ENCODE results near the gene VIT.
"Not testable (repeated sequence)": the region's sequence is repeated elsewhere in the genome, so short reads cannot be mapped to it uniquely, and the experiment has no call there.

VIT gene

GRCh38 chr2:36677996-36678605 lies 18.4 kb upstream of the VIT start:
- no peak for DNase-seq (ENCODE audit: extremely low read depth in 1 of 2, low read depth in 1 of 2)

GRCh38 chr2:36678856-36679255 lies 17.7 kb upstream of the VIT start:
- no peak for DNase-seq (ENCODE audit: extremely low read depth in 1 of 2, low read depth in 1 of 2)

DNA sequence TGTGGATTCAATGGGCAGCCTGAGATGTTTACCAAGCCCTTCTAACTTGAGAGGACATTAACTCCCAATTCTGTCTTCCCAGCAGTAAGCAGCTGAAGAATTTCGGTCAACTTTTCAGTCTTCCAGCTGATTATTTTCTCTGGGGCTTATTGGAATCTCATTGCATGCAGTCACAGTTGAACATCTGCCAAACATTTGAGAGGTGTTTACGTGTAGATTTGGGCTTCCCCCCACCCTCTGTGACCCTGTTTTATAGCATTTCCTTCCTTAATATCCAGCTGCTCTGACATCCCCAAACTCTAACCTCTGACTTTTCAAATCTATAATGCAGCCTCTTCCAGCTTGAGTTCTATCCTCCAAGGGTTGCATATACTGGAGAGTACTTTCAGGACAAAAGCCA lies 16.5 kb upstream of the VIT start:
- DNase-seq (ENCODE audit: extremely low read depth in 1 of 2, low read depth in 1 of 2) = no peak

DNA sequence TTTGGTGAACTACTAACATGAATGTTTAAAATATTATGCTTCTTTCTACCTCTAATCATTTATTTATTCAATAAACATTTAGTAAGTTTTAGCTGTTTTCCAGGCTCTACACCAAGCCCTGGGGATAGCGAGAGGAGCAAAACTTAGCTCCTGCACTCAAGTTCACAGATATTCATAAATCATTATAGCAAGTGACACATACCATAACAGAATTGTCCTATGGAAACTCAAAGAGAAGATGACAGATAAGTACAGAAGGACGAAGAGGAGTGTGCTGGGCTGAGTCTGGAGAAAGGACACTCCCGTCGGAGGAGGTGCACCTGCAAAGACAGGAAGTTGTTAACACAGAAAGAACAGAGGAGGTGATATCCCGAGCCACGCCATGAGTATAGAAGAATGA lies 13.9 kb upstream of the VIT start:
- no peak for DNase-seq (ENCODE audit: extremely low read depth in 1 of 2, low read depth in 1 of 2)

GRCh38 chr2:36683002-36683401 lies 13.5 kb upstream of the VIT start:
- DNase-seq (ENCODE audit: extremely low read depth in 1 of 2, low read depth in 1 of 2) = no peak

DNA sequence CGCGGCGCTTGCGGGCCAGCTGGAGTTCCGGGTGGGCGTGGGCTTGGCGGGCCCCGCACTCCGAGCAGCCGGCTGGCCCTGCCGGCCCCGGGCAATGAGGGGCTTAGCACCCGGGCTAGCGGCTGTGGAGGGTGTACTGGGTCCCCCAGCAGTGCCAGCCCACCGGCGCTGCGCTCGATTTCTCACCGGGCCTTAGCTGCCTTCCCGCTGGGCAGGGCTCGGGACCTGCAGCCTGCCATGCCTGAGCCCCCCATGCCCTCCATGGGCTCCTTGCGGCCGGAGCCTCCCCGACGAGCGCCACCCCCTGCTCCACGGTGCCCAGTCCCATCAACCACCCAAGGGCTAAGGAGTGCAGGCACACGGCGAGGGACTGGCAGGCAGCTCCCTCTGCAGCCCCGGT lies 8.2 kb upstream of the VIT start:
- not testable (repeated sequence) for DNase-seq (ENCODE audit: extremely low read depth in 1 of 2, low read depth in 1 of 2)

- DNase-seq (ENCODE audit: extremely low read depth in 1 of 2, low read depth in 1 of 2) = not testable (repeated sequence)
These were observed 7.5 kb upstream of the VIT start for GRCh38 chr2:36689013-36689412.

DNA sequence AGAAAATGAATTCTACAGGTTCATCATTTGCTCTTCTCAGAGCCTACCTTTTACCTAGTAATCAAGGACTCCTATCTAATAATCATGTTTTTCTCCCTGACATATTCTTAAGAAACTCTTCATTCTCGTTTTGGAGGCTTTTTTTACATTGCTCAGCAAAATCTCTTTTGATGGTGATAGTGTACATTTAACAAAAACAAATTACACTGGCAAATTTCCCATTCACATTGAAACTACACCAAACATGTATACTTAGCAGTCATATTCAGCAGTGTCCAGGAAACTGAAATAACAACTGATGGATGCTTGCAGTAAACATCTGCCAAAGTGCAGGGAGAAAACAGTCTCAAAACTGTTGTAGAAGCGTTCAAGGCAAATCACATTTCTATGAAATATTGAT lies 4.4 kb upstream of the VIT start:
- DNase-seq (ENCODE audit: extremely low read depth in 1 of 2, low read depth in 1 of 2) = no peak

DNA sequence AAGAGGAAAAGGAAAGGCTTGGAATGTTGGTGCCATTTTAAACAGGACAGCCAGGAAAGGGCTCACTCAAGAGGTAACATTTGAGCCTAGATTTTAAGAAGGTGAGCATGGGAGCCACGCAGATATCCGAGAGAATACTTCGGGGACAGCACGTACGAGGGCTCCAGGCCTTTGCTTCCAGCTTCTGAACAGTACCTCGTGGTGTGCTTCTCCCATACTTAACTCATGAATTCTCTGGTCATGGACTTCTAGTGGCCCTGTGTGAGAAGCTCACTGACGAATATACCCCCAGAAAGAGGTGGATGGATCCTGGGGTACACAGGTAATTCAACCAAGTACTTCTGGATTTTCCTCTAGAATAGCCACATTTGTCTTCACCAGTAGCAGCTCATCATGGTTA lies 2.7 kb upstream of the VIT start:
- DNase-seq (ENCODE audit: extremely low read depth in 1 of 2, low read depth in 1 of 2) = no peak

DNA sequence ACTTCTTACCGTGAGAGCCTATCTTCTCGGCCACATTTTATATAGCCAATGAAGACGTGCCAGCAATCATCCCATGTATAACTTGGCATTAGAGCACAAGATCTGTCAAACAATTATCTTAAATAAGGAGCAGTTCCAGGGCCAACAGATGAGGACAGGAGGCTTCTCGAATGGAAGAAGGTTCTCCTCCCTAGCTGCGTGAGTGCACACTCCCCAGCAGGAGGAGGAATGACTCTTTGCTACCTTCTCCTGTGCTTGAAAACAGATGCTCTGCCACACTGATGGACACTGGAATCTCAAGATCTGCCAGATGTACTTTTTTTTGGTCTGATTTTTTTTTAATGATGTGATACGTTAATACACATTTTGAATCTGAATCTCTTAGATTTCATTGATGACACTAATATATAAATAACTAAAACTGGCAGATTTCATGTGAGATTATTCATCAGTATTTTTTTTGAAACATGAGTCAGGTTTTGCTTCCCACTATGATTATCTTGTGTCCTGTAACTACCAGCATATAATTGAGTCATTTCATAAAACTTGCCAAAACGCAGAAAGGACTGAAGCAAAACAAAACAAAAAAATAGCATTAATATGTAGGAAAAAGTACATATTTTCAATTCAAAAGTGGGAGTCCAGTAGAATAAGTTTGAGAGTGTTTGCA lies 626 bp upstream of the VIT start:
- no peak for DNase-seq (ENCODE audit: extremely low read depth in 1 of 2, low read depth in 1 of 2)

GRCh38 chr2:36697424-36698066 lies 1.0 kb downstream of the VIT start:
- no peak for DNase-seq (ENCODE audit: extremely low read depth in 1 of 2, low read depth in 1 of 2)

GRCh38 chr2:36698993-36699392 lies 2.5 kb downstream of the VIT start:
- no peak for DNase-seq (ENCODE audit: extremely low read depth in 1 of 2, low read depth in 1 of 2)

- DNase-seq (ENCODE audit: extremely low read depth in 1 of 2, low read depth in 1 of 2) = no peak
These were observed 3.8 kb downstream of the VIT start for GRCh38 chr2:36700311-36700710.

DNA sequence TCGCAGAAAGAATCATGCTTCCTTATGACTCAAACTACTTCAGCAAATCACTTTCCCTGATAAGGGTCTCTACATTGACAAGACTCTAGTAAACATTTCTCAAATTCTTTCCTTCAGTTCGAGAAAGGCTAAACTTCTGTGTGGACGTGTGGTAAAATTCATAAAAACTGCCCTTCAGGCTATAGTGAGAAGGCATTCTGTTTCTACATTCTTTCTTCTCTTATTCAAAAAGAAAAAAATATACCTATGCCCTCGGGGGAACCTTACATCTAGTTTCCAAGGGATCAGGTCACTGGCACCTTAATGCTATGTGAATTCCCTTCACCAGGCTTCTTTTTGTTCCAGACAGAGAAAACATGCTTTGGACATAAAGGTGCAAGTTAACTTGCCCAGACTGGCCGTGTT lies 4.9 kb downstream of the VIT start:
- no peak for DNase-seq (ENCODE audit: extremely low read depth in 1 of 2, low read depth in 1 of 2)

GRCh38 chr2:36701918-36702317 lies 5.4 kb downstream of the VIT start:
- no peak for DNase-seq (ENCODE audit: extremely low read depth in 1 of 2, low read depth in 1 of 2)

- no peak for DNase-seq (ENCODE audit: extremely low read depth in 1 of 2, low read depth in 1 of 2)
These were observed 6.3 kb downstream of the VIT start for GRCh38 chr2:36702781-36703180.

DNA sequence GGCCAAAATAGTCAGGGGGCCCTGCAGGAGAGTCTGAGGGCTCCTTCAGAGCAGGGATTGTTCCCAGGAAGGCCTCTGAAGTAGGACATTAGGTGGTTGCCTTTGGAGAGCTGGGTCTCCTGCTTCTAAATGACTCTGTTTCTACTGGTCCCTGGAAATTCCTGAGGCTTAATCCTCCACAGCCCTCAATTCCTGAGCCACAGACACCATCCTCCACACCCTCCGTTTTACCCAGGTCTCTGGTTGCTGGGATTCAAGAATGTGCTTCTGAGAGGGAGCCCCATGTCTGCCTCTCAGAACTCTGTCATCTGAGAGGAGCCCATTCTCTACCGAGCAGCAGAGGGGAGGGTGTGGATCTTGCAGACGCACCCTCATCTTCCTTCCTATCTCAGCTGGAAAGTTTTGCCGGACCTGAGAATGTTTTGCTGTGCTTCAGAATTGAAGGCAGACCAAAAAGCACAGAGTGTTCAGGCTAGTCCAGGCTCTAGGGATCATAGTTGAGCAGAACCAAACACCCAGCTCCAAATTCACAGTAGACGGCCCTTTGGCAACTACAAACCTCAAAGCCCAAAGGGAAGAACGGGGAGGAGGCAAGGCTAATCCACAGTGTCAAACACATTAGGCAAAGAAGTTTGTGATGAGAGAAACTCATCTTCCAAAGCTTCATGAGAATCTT lies 8.1 kb downstream of the VIT start:
- no peak for DNase-seq (ENCODE audit: extremely low read depth in 1 of 2, low read depth in 1 of 2)

DNA sequence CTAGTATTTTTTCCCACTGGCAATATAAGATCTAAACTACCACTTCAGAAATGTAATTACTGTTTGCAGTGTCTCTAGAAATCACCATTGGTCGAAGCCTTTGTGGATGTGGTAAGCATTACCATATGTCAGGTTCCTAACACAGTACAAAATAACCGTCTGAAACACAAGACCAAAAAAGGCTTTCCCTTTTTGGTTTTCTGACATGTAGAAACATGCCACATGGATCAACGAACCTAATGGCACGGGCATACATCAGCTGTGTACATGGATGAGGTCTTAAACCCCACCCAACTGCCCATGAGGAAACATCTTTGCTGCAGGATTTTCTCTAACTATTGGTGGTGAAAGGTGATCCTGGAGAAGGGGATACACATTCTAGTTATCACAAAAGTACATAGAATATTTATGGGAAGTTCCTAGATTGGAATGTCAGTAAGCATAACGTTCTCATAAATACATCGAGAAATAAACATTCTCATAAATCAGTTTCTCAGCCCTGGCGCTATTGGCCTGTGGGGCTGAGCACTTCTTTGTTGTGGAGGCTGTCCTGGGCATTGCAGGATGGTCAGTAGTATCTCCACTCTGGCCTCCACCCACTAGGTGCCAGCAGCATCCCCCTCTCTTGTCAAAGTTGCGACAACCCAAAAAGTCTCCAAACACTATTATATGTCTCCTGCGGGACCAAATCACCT lies 9.0 kb downstream of the VIT start:
- DNase-seq (ENCODE audit: extremely low read depth in 1 of 2, low read depth in 1 of 2) = no peak

GRCh38 chr2:36706021-36706876 lies 9.7 kb downstream of the VIT start:
- DNase-seq (ENCODE audit: extremely low read depth in 1 of 2, low read depth in 1 of 2) = no peak

DNA sequence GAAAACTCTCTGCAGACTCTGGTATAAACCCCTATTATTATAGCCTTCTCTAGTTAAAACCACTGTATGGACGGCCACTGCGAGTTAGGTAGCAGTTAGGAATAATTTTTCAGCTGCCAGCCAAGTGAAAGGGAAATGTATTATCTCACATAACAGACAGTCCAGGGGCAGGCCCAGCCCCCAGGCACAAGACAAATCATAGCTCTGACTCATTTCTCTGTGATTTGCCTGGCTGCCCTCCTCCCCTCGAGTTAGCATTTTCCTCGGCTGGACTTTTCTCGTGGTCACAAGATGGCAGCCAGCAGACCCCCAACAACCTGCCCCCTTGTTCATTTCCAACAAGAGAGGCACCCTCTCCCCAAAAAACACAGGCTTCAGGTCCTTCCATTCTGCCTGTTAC lies 10.5 kb downstream of the VIT start:
- no peak for DNase-seq (ENCODE audit: extremely low read depth in 1 of 2, low read depth in 1 of 2)
